Ovary (tissue), 9 donors: ENCODE measurements around the gene RNF8. TPM values are rescaled to one million over a fixed set of nuclear protein-coding genes. Genes with fewer than 3 reads are reported as not detected.

Experiments
- DNase-seq, 5 donors: peaks; one replicate each; pipeline ENCODE4 v3.0.0-alpha.2; 2019 to 2020
- H3K27ac ChIP-seq, 2 donors: fragments of 200-600 bp; one replicate each; pipeline versions ENCODE4 v1.5.1 to v1.8.0; 2019 to 2022
- H3K27me3 ChIP-seq: fragments of 200-600 bp; one replicate; pipeline ENCODE4 v1.8.0; 2022
- H3K36me3 ChIP-seq: fragments of 200-600 bp; sonication (generic); one replicate; pipeline ENCODE4 v1.5.1; 2019
- H3K4me1 ChIP-seq: one replicate; pipeline ENCODE4 v1.8.1; 2013; ENCODE audit warnings: mild to moderate bottlenecking, moderate library complexity; ENCODE audit not compliant: insufficient read depth
- H3K4me3 ChIP-seq: fragments of 200-600 bp; sonication (generic); one replicate; pipeline ENCODE4 v1.5.1; 2017
- H3K9me3 ChIP-seq, 2 donors: fragments of 200-600 bp in 1 of 2; sonication (generic) in 1 of 2; one replicate each; pipeline versions ENCODE4 v1.5.1 to v1.8.1; 2013 to 2019; ENCODE audit warnings: mild to moderate bottlenecking in 1 of 2, moderate library complexity in 1 of 2
- CTCF ChIP-seq, 3 donors: fragments of 450-650 bp in 2 of 3; fragments of 200-600 bp in 1 of 3; IDR thresholded peaks; one replicate each; pipeline versions ENCODE4 v1.5.1 to v1.8.0; 2016 to 2022; ENCODE audit warnings: antibody characterized with exemption in 3 of 3, mild to moderate bottlenecking in 1 of 3
- EP300 ChIP-seq: sonication (generic); formaldehyde crosslinking; IDR thresholded peaks from one replicate; pipeline ENCODE4 v1.6.1; 2017; ENCODE audit warnings: antibody characterized with exemption
- POLR2A ChIP-seq: fragments of 450-650 bp; IDR thresholded peaks from one replicate; pipeline ENCODE4 v1.6.1; 2017; ENCODE audit warnings: antibody characterized with exemption, mild to moderate bottlenecking, moderate library complexity
- WGBS, 3 donors: extraction: QIAGEN DNeasy Blood & Tissue Kit in 1 of 3; methylation state at CpG; one replicate each; pipeline versions ENCODE4 v1.1.5 to v1.1.7; 2013 to 2017; 5-methylcytosine and 5-hydroxymethylcytosine counted together
- intact Hi-C, 4 donors: fragments of 100-400 bp; cut with DNase I; formaldehyde crosslinking; loops; one replicate each; pipeline versions ENCODE4 v1.11.0 to v1.15.1; 2022 to 2023
- polyA plus RNA-seq, 2 donors: library from polyadenylated mRNA; stranded (reverse); fragments of 200-250 nt in 1 of 2; fragments of 350-450 nt in 1 of 2; fragmentation: Illumina TruSeq in 1 of 2; extraction: RNeasy Lipid Tissue Mini Kit (QIAGEN cat#74804) in 1 of 2; gene quantifications; one replicate each; pipeline ENCODE4 v1.2.3, GENCODE V29; 2013 to 2014
- total RNA-seq, 7 donors: library from RNA; depleted of rRNA in 2 of 7; stranded (reverse); fragments of >200 nt in 2 of 7; fragmentation: NEBNext Ultra II Directional in 3 of 7; extraction: Animal tissue kit (Norgen Biotek cat#: 25700) in 3 of 7; gene quantifications; one replicate each; pipeline versions ENCODE4 v1.1.0 to v1.2.4, GENCODE V29; 2016 to 2023
- donor health status: DM: no; HTN: no; CAD: no; lungs with moderate emphysema.
- donor health status: DM: no; HTN: no; CAD: no.
- donor health status: Bipolar disorder and iron deficiency.
- donor health status: DM: yes; HTN: yes; CAD: no.
- donor health status: DM: no; HTN: no; CAD: no.
- donor health status: DM: yes; HTN: yes; CAD: no.

RNF8 gene
- total and polyA plus RNA-seq, 9 donors = 10.0 to 27.1 (median 17.6) TPM

DNA sequence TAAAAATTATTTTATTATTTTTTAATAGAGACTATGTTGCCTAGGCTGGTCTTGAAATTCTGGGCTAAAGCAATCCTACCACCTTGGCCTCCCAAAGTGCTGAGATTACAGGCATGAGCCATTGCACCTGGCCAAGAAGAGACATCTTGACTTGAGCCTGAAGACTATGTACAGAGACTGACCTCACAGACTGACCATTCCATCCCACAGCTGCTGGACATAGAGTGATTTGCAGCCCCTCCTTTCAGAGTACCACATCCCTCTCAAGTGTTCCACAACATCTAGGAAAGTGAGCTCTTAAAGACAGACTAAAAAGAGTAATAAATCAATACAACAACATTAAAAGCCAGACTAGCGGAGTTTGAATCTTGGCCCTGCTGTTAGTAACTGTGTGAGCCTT lies 39.0 kb downstream of the RNF8 start:
- intact Hi-C loops = no loop called here
- H3K4me1 ChIP-seq = no peaks in the 10 kb centered on the region
- TF ChIP-seq POLR2A (no peak), CTCF (IDR thresholded peaks at IDR 0.05) (no peak), EP300 (no peak)

DNA sequence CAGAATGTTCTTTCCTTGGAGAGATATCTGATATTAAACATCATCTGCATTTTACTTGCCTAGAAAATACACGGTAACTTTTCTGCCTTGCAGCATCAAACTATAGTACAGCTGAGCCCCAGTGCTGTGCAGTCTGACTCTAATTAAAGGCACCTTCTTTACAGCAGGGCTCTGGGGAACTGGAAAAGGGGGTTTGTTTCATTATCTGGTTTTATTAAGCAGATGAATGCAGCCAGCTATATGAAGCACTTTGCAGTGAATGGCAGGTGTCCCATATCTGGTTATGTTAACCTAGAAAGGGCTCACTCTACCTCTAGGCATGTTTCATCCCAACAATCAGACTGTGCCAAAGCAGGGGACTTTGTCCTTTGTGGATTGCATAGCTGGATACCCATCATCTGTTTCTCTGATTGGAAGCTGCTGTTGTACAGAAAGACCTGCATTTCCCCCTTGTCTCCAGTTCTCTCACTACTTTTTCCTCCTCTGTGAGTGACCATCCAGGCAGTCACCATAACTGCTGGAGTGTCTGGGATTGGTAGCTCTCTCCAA lies 39.7 kb downstream of the RNF8 start:
- Histone ChIP-seq H3K36me3 (no peaks in the 10 kb centered on the region), H3K27me3 (no peaks in the 10 kb centered on the region), H3K9me3 (no peaks in the 10 kb centered on the region), H3K4me1 (no peaks in the 10 kb centered on the region), H3K4me3 (no peak overlapping the region), H3K27ac (no peak overlapping the region)
- TF ChIP-seq POLR2A (no peak), CTCF (IDR thresholded peaks at IDR 0.05) (no peak), EP300 (no peak)
- 9 to 30% (median 10%) methylated on average over 1 of the region's 1 CpG for WGBS, 3 donors
- DNase-seq = no peak
- intact Hi-C loops = no loop called here

More for the DNA sequence above, 39.0 kb downstream of the RNF8 start:
- no peak overlapping the region for H3K27ac ChIP-seq
- no peaks in the 10 kb centered on the region for H3K27me3 ChIP-seq
- no peaks in the 10 kb centered on the region for H3K9me3 ChIP-seq
- 56 to 67% (median 59%) methylated on average over 1 of the region's 1 CpG for WGBS, 3 donors
- DNase-seq = no peak
- H3K4me3 ChIP-seq = no peak overlapping the region
- H3K36me3 ChIP-seq = no peaks in the 10 kb centered on the region

DNA sequence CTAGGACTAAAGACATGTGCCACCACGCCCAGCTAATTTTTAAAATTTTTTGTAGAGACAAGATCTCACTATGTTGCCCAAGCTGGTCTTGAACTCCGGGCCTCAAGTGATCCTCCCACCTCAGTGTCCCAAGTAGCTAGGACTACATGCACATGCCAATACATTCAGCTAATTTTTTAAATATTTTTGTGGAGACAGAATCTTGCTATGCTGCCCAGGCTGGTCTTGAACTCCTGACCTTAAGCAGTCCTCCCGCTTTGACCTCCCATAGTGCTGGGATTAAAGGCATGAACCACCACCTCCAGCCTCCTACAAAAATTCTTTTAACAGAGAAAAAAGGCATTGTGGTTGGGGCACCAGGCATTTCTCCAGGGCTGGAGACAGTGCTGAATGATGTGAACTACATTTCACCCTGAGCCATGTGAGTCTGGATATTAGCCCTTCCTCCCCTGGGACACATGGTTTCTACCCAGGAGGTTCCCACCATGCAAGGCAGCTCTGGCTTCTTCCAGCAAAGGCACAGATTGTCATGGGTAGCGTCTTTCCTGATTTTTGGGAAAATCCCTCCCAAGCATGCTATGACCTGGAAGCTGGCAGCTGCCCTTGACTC lies 42.9 kb downstream of the RNF8 start:
- no peaks in the 10 kb centered on the region for H3K36me3 ChIP-seq
- 75 to 85% (median 79%) methylated on average over 4 of the region's 4 CpGs for WGBS, 3 donors
- H3K9me3 ChIP-seq = no peaks in the 10 kb centered on the region
- no peak for DNase-seq
- no peak overlapping the region for H3K27ac ChIP-seq
- intact Hi-C loops = no loop called here
- no peak for TF ChIP-seq EP300
- TF ChIP-seq CTCF (IDR thresholded peaks at IDR 0.05) = no peak
- no peak for TF ChIP-seq POLR2A
- no peaks in the 10 kb centered on the region for H3K27me3 ChIP-seq
- H3K4me3 ChIP-seq = no peak overlapping the region
- no peaks in the 10 kb centered on the region for H3K4me1 ChIP-seq

- TF ChIP-seq EP300 (no peak), POLR2A (no peak), CTCF (IDR thresholded peaks at IDR 0.05) (no peak)
- Histone ChIP-seq H3K27ac (no peak overlapping the region), H3K9me3 (no peaks in the 10 kb centered on the region), H3K4me3 (no peak overlapping the region), H3K36me3 (no peaks in the 10 kb centered on the region), H3K27me3 (no peaks in the 10 kb centered on the region), H3K4me1 (no peaks in the 10 kb centered on the region)
- intact Hi-C loops = no loop called here
- no peak for DNase-seq
These were observed 45.3 kb downstream of the RNF8 start for GRCh38 chr6:37399131-37399530.
